LoVo (cell line): ENCODE measurements around the gene CCDC106.

Source experiments
- DNase-seq: peaks from one replicate; pipeline ENCODE4 v3.0.0-alpha.2; 2016; ENCODE audit warnings: low spot score

CCDC106 gene

DNA sequence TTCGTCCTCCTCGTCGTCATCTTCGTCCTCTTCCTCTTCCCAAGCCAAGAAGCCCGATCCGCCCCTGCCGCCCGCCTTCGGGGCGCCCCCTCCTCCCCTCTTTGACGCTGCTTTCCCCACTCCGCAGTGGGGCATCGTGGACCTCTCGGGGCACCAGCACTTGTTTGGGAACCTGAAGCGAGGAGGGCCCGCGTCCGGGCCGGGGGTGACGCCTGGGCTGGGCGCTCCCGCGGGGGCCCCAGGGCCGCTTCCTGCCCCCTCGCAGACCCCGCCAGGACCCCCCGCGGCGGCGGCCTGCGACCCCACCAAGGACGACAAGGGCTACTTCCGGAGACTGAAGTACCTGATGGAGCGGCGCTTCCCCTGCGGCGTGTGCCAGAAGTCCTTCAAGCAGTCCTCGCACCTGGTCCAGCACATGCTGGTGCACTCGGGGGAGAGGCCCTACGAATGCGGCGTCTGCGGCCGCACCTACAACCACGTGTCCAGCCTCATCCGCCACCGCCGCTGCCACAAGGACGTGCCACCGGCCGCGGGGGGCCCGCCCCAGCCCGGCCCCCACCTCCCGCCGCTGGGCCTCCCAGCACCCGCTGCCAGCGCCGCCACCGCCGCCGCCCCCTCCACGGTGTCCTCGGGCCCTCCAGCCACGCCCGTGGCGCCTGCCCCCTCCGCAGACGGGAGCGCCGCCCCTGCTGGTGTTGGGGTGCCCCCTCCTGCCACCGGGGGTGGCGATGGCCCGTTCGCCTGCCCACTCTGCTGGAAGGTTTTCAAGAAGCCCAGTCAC lies 33.9 kb upstream of the CCDC106 start:
- DNase-seq: no peak

DNA sequence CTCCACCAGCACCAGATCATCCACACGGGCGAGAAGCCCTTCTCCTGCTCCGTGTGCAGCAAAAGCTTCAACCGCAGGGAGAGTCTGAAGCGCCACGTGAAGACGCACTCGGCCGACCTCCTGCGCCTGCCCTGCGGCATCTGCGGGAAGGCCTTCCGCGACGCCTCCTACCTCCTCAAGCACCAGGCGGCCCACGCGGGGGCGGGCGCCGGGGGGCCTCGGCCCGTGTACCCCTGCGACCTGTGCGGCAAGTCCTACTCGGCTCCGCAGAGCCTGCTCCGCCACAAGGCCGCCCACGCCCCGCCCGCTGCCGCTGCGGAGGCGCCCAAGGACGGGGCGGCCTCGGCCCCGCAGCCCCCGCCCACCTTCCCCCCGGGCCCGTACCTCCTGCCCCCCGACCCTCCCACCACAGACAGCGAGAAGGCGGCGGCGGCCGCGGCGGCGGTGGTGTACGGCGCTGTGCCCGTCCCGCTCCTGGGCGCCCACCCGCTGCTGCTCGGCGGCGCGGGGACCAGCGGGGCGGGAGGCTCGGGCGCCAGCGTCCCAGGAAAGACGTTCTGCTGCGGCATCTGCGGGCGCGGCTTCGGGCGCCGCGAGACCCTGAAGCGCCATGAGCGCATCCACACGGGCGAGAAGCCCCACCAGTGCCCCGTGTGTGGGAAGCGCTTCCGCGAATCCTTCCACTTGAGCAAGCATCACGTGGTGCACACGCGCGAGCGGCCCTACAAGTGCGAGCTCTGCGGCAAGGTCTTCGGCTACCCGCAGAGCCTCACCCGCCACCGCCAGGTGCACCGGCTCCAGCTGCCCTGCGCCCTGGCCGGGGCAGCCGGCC lies 33.1 kb upstream of the CCDC106 start:
- DNase-seq: no peak

DNA sequence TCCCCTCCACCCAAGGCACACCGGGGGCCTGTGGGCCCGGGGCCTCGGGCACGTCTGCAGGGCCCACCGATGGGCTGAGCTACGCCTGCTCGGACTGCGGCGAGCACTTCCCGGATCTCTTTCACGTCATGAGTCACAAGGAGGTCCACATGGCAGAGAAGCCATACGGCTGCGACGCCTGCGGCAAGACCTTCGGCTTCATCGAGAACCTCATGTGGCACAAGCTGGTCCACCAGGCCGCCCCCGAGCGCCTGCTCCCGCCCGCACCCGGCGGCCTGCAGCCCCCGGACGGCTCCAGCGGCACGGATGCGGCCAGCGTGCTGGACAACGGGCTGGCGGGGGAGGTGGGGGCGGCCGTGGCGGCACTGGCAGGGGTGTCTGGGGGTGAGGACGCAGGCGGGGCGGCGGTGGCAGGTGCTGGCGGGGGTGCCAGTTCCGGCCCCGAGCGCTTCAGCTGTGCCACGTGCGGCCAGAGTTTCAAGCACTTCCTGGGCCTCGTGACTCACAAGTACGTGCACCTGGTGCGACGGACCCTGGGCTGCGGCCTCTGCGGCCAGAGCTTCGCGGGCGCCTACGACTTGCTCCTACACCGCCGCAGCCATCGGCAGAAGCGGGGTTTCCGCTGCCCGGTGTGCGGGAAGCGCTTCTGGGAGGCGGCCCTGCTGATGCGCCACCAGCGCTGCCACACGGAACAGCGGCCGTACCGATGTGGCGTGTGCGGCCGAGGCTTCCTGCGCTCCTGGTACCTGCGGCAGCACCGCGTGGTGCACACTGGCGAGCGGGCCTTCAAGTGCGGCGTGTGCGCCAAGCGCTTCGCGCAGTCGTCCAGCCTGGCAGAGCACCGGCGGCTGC lies 32.2 kb upstream of the CCDC106 start:
- no peak for DNase-seq

DNA sequence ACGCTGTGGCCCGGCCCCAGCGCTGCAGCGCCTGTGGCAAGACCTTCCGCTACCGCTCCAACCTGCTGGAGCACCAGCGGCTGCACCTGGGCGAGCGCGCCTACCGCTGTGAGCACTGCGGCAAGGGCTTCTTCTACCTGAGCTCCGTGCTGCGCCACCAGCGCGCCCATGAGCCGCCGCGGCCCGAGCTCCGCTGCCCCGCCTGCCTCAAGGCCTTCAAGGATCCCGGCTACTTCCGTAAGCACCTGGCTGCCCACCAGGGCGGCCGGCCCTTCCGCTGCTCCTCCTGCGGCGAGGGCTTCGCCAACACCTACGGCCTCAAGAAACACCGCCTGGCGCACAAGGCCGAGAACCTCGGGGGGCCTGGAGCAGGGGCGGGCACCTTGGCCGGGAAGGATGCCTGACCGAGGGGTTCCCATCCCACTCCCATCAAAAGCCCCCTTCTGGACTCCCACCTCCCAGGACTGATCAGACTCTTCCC lies 31.6 kb upstream of the CCDC106 start:
- DNase-seq: no peak

DNA sequence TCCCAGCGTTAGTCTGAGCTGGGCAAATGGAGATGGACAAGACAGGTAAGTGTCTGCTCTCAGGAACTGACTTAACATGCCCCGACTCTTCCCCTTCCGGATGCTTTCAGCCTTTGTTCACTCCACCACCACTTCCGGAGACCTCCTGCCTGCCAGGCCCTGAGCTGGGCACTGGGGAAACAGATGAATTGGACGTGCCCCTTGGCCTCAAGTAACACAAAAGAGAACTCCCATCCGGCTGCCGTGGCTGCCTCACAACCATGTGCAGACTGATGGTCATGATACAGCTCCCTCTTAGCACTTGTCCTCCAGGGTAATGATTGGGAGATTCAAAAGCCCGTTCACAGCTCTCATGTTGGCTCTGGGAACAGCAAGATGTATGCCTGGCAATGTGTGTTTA lies 30.6 kb upstream of the CCDC106 start:
- DNase-seq: no peak

DNA sequence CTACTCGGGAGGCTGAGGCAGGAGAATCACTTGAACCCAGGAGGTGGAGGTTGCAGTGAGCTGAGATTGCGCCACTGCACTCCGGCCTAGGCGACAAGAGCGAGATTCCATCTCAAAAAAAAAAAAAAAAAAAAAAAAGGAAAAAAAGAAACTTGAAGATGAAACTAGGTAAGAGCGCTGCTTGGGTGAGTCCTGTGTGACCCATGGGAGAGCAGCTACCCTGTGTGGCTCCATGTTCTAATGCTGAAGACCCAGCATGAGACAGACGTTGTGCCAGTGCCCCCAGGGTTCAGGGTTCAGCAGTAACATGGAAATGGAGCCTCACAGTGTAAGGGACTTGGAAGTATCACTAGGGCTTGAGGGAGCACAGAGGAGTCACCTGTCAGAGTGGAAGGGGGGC lies 29.6 kb upstream of the CCDC106 start:
- no peak for DNase-seq

DNA sequence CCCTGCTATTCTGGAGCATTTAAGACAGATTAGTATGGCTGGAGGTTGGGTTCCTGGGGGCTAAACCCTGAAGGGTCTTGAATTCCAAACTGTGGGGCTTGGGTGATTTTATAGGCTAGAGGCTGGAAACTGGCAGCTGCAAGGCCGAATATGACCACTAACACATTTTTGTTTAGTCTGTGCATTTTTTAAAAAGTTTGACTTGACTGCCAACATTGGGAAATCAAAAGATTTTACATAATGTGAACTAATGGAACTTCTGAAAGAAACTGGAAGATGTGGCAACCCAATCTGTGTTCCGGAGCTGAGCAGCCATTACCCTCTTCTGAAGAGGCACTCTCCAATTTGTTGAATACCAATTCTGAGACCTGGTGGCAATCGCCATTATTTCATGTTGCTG lies 28.7 kb upstream of the CCDC106 start:
- no peak for DNase-seq

DNA sequence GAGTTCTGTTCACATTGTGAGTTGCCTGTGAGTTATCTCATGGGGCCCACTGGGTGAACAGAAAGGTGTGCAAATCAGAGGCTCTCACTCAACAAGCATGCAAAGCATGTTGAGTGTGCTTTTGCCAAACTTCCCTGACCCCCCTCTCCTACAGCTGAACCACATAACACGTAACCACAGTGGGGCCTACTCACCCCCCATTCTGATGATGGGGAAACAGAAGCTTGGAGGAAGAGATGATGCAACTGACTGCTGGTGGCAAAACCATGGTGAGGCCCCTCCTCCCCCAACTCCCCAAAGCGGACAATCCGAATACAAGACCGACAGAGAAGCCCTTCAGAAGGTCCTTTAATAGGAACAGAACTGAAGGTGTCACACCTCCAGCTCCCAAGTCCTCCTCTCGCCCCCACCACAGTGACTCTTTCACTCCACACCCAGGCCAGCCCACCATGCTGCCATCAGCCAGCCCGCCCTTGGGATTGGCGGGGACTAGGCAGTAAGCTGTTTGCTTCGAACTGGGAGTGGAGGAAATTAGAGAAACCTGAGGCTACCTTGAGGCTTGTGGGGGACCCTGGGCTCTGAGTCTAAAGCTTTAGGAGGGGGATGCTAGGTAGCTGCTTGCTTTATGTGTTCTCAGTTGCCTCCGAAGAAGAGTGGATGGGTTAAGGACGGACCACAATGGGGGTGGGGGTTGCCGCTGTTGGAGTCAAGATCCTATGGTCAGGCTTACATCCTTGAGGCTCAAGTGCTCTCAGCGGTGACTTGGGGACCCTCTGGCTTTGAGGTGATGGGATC lies 27.4 kb upstream of the CCDC106 start:
- DNase-seq: no peak

DNA sequence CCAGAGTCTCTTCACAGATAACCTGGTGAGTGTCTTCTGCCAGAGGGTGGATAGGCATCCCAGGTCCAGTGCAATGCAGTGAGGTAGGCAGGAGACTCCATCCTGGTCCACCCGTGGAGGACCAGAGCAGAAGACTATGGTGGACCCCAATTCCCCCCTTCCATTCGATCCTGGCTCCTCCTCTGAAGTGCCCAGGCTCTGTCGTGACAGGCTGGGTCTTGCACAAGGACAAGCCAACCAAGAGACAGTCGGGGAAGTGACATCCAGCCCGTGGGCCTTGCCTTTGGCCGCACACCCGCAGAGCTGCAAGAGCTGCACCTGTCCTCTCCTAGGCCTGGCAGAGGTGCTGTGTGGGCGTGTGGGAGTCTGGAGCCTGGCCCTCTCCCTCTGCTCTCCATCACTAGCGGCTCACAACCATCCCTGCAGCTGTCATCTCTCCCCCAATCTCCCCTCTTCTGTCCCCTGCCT lies 26.8 kb upstream of the CCDC106 start:
- DNase-seq: no peak

DNA sequence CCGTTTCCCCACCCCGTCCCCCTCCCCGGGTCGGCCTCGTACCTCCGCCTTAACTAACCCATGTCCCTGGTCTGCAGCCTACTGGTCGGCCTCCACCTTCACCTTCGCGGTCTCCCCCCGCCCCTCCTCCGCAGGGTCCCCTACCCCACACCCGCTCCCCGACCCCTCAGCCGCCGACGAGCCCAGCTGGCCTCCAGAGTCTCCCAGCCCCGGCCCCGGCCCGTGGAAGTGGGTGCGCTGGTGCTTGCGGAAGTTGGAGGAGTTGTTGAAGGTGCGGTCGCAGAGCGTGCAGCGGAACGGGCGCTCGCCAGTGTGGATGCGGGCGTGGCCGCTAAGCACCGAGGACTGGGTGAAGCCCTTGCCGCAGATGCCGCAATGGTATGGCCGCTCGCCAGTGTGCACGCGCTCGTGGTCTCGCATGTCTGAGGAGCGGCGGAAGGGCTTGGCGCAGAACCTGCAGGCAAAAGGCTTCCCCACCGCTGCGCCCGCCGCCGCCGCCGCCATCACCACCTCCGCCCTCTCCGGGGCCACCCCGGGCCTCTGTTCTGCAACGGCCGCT lies 26.3 kb upstream of the CCDC106 start:
- DNase-seq: no peak

DNA sequence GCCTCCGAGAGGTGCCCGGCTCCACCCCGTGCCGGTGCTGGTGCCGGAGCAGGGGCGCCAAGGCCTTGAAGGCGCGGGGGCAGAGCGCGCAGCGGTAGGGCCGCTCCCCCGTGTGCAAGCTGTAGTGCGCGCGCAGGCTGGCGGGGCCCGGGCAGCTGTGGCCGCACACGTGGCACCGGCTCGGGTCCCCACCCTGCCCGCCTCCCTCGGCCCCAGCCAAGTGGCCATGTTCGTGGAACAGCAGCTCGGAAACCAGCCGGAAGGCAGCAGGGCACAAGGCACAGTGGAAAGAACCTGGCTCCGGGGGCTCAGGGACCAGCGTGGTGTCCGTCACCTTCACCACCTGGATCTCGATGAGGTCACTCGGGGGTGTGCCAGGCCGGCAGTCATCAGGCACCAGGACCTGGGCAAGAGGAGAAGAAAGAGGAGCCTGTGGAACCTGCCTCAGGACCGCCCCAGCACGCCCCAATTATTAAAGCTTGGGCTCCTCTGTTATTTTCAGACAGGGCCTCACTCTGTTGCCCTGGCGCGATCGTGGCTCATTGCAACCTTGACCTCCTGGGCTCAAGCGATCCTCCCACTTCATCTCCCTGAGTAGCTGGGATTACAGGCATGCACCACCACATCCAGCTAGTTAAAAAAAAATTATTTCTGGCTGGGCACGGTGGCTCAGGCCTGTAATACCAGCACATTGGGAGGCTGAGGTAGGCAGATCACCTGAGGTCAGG lies 25.6 kb upstream of the CCDC106 start:
- no peak for DNase-seq

DNA sequence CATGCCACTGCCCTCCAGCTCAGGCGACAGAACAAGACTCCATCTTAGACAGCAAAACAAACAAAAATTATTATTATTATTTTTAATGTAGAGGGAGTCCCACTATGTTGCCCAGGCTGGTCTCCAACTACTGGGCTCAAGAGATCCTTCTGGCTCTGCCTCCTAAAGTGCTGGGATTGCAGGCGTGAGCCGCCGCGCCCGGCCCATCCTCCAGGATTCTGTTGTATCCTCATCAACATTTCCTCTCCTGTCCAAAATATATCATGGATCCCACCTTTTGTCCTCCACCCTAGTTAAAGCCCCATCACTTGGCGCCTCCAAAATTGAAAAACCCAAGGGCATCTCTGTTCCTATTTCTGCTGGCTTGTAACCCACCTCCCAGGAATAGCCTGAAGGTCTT lies 24.9 kb upstream of the CCDC106 start:
- DNase-seq: no peak

DNA sequence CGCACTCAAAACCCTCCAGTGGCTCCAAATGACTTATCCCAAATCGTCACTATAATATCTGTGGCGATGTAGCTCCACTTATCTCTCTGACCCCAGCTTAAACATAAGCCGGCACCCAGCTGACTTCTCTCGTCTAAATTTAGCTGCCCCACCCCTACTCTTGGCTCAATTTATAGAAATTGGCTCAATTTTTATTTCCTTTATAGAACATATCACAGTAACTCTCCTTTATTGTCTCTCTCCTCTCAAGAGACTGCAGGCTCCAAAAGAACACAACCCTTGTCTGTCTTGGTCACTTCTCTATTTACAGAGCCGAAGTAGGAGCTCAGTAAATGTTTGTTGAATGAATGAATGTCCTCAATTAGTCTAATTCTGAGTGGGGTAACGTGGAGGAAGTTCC lies 24.5 kb upstream of the CCDC106 start:
- no peak for DNase-seq

DNA sequence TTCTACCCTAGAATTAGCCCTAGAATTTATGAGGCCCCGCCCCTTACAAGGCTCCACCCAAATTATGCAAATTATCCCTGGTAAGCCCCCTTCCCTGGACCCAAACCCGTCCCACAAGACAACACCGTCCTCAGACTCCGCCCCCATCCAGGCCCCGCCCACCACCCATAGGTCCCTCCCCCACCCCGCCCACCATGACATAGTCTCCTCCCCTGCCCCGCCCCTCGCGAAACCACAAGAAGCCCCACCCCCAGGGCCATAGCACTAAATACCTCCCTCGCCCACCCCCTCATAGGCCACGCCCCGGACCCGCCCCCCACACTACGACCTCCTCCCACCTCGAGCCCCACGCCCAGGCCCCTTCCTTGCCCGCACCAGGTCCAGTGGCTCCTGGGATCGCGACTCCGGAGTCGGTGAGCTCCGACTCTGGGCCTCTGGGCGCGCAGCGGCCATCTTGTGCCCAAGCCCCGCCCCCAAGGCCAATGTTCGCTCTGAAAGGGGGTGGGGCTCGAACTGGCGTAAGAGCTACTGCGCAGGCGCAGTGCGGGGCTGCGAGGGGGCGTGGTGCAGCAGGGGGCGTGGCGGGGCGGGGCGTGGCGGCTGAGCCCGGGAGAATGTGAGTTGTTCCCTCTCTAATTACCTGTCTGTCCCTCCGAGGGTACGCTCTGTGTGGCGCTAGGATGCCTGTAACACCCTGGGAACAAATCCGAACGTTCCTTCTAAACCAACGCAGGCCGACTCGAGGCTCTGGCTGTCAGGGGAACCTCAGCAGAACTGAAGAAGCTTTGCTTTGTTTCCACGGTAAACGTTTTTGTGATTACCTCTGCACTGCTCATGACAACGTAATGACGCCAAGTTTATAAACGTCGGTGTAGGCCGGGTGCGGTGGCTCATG lies 23.7 kb upstream of the CCDC106 start, which contains the start of gene ZNF784:
ZNF784 (minus strand) TSS at position 458 of the 895 bp plus-strand sequence; CDS start at position 453, 5 bp downstream.
- peak; percentile 95 for DNase-seq

DNA sequence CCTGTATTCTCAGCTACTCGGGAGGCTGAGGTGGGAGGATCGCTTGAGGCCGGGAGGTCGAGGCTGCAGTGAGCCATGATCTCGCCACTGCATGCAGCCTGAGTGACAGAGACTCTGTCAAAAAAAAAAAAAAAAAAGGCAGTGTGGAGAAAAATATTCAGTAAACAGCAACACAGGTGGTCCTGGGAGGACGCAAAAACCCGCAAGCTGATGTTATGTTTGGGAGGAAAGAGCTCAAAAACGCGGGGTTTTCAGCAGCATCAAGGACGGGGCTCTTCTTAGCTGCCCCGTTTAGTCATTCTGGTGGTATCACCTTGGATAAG lies 23.0 kb upstream of the CCDC106 start:
- DNase-seq: no peak

DNA sequence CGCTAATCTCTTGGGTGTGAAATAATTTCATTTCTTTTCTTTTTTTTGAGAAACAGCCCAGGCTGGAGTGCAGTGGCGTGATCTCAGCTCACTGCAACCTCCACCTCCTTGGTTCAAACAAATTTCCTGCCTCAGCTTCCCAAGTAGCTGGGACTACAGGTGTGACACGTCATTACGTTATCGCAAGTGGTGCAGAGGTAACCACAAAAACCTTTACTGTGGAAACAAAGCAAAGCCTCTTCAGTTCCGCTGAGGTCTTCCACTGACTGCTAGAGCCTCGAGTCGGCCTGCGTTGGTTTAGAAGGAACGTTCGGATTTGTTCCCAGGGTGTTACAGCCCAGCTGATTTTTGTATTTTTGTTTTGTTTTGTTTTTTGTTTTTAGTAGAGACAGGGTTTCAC lies 21.7 kb upstream of the CCDC106 start:
- no peak for DNase-seq

DNA sequence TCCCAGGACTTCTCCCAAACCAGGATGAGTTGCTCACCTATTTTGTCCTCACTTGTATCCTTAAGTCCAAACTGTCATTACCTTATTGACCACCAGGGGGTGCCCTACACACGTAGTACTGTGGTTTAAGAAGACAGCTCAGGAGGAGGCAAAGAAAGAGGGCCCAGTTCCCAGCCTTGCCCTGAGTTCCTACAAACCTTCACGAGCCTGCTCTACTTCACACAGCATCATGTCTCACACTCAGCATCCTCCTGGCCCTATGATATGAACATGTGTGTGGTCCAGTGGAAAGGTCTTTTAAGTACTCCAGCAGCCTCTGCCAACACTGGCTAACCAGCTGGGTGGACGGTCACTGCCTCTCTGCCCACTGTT lies 15.6 kb upstream of the CCDC106 start:
- peak; percentile 86 for DNase-seq

DNA sequence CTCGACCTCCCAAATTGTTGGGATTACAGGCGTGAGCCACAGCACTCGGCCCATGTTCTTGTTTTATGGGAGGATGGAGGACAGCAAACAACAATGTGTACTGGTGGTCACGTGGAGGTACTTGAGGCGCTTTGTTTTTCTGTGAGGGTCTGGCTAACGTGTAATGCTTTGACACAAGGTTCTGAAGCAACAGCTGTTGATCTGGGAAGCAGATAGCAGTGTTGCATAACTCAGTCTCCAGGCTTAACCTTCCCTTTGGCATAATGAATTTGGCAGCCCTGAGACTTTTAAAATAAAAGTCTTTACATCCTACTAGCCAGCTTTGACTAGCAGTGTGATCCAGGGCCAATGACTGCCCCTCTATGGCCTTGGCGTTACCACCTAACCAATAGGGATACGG lies 14.2 kb upstream of the CCDC106 start:
- DNase-seq: no peak

DNA sequence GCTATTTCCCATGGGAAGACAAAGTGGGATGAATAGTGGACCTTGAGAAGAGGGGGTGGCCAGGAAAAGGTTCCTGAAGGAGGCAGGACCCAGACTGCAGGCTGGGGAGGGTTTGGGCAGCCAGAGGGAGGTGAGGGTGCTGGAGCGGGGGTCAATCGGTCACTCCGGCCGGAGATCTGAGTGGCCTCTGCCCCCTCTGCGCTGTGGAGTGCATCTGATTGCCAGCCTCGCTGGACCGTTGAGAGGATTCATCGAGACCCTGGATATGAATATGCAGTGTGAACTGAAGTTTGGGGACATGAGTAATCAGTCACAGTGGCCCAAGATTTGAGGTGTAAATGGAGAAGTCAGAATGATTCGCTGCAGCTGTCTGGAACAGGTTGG lies 12.7 kb upstream of the CCDC106 start:
- no peak for DNase-seq
